ENCODE results near the gene TMEM128. TPM values are rescaled to one million over a fixed set of nuclear protein-coding genes. Genes with fewer than 3 reads are reported as not detected.

TMEM128 gene
- polyA plus RNA-seq, 1 of the 3 experiments (the other 2 are of a cell fraction) = 33.7 TPM

GRCh38 chr4:4289941-4290850, 42.2 kb upstream of the TMEM128 start, which contains the start of the genes LYAR and ZBTB49 (continued):
- no peak for TF ChIP-seq CTCF (IDR thresholded peaks at IDR 0.05)

- peaks cover 7% of the 10 kb centered on the region; the same call in 1 of the 2 replicates for H4K20me1 ChIP-seq (ENCODE audit: insufficient read depth)
- peaks cover 7 to 15% of the 10 kb centered on the region in 2 experiments; a peak in 3 of 4 replicates for H3K4me1 ChIP-seq (ENCODE audit: control insufficient read depth in 1 of 2, insufficient read depth in 2 of 2, low read depth in 1 of 2, low read length in 1 of 2)
- H3K4me3 ChIP-seq (ENCODE audit: low read depth in 2 of 2, low read length in 1 of 2) = peak overlapping the region; percentile 78 to 98
- H3K9me2 ChIP-seq = no peaks in the 10 kb centered on the region
- H3K9ac ChIP-seq = peak overlapping the region; percentile 69
- H3F3A ChIP-seq (replicated peaks; ENCODE audit: insufficient read depth) = no peaks in the 10 kb centered on the region
- peaks cover 85% of the 10 kb centered on the region for H3K79me2 ChIP-seq (ENCODE audit: insufficient read depth)
- DNase-seq = no peak
- H2AFZ ChIP-seq (ENCODE audit: low read depth) = peak overlapping the region; percentile 89
- no peaks in the 10 kb centered on the region for H3K27me3 ChIP-seq (ENCODE audit: insufficient read depth)
- H3K36me3 ChIP-seq (replicated peaks in 1 of 2; ENCODE audit: control insufficient read depth in 1 of 2, insufficient read depth in 2 of 2, low read length in 1 of 2) = peaks cover 10 to 28% of the 10 kb centered on the region in 2 experiments
- CTCF ChIA-PET = interaction anchor here (1.3 kb wide), 1 partner anchor 41 kb away, joined by 4 read pairs; no protein-coding TSS in a partner anchor
- H3K27ac ChIP-seq (ENCODE audit: low read depth in 2 of 2, low read length in 1 of 2) = peak overlapping the region in 1 of 2 experiments; percentile 51; a peak in 2 of 4 replicates
- 4% methylated on average over 10 of the region's 10 CpGs for WGBS (ENCODE audit: low lambda C conversion rate)
- no peaks in the 10 kb centered on the region for H3K9me3 ChIP-seq
- TF ChIP-seq MAX (IDR thresholded peaks at IDR 0.05; ENCODE audit: low read depth) = no peak
- no peak for TF ChIP-seq PBX3 (IDR thresholded peaks at IDR 0.05)
- no peak for TF ChIP-seq GATA2 (CRISPR knock-in tag; IDR thresholded peaks at IDR 0.05)
- TF ChIP-seq MXI1 (IDR thresholded peaks at IDR 0.05; ENCODE audit: low read depth, low read length) = no peak
- no peak for TF ChIP-seq POLR2AphosphoS5 (IDR thresholded peaks at IDR 0.05; ENCODE audit: low read depth, low read length)
- TF ChIP-seq RXRA (IDR thresholded peaks at IDR 0.05; ENCODE audit: borderline replicate concordance, low read depth) = no peak
- no peak for TF ChIP-seq CHD2 (IDR thresholded peaks at IDR 0.05; ENCODE audit: low read length, partially characterized antibody)
- no peak for TF ChIP-seq SMC3 (IDR thresholded peaks at IDR 0.05; ENCODE audit: low read depth, low read length)
- TF ChIP-seq ELF1 (IDR thresholded peaks at IDR 0.05) = no peak
- no peak for TF ChIP-seq TEAD4 (IDR thresholded peaks at IDR 0.05; ENCODE audit: borderline replicate concordance, insufficient read depth)
- no peak for TF ChIP-seq CTCF (IDR thresholded peaks at IDR 0.05)
- POLR2A ChIA-PET = no interaction called here
- H3K4me2 ChIP-seq = peak overlapping the region; percentile 83
Measured at GRCh38 chr4:4289597-4289940, 41.5 kb upstream of the TMEM128 start.

Data from SK-N-SH (cell line).